Measurements from ENCODE around the gene MT1E.
A peak's percentile ranks its signal among the peaks of the same experiment; 100 is the strongest.

Gene MT1E

DNA sequence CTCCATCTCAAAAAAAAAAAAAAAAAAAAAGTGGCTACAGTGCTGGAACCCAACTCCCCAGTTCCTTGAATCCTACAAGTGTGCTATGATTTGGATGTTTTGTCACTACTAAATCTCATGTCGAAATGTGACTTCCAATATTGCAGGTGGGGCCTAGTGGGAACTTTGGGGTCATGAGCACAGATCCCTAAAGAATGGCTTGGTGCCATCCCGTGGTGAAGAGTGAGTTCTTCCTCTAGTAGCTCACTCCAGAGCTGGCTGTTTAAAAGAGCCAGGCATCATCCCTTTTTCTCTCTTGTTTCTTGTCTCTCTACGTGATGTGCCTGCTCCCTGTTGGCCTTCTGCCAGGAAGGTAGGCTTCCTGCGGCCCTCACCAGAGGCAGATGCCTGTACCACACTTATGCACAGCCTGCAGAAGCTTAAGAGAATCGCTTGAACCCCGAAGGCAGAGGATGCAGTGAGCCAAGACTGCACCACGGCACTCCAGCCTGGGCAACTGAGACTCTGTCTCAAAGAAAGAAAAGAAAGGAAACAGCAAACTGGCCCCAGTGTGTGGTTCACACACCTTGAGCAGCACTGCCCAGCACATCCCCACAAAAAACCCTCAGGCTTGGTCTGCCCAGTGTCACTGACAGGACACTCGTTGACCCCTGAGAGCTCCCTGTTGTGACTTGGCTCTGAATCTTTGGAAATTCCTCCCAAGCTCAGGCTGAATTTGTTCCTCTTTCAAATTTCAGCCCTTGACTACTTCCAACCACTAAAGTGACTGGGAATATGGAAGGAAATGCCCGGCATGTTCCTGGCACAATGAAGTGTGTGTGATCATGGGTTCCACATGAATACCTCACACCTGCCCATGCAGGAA is 3.1 kb downstream of the MT1E start:
- DNase-seq = no peak

DNA sequence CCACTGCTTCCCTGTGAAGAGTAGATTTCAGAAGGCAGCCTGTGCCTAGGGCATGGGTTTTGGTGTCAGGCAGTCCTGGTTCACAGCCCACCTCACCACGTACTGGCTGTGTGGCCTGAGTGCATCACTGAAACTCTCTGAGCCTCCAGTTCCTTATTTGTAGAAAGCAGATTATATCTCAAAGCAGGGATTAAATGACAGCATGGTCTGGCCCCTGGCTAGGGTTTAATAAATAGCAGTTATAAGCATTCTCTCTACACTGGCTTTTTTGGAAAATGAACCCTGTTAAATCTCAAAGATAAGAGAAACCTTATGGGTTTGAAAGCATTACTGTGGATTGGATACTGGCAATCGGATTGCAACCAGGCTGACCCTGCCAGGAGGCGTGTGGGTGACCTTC is 4.0 kb downstream of the MT1E start:
- DNase-seq = no peak

DNA sequence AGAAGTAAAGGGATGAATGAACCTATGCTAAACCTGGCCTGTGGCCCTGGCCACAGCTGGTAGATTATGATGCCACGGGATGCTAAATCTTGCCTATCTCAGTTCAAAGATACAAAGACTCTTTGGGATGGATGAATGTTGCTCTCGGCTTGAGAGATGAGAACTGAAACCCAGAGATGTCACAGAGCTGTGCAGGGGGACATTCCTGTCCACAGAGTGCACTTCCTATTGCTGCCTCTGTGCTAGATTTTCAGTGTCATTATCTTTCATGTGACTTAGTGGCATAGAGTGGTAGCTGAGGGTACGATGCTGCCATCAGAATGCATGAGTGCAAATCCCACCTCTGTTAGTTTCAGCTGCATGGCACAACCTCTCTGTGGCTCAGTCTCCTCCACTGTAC is 4.6 kb downstream of the MT1E start:
- DNase-seq = no peak

DNA sequence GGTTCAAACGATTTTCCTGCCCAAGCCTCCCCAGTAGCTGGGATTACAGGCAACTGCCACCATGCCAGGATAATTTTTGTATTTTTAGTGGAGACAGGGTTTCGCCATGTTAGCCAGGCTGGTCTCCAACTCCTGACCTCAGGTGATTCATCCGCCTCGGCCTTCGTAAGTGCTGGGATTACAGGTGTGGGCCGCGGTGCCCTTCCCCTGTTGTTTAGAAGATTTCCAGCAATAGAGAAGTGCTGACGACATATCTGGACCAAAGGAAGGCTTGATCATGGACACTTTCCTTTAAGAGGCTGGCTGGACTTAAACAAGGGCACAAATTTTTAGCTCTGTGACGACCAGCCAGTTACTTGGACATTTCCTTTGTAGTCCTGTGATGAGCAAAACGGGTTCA is 5.6 kb downstream of the MT1E start:
- DNase-seq = no peak

DNA sequence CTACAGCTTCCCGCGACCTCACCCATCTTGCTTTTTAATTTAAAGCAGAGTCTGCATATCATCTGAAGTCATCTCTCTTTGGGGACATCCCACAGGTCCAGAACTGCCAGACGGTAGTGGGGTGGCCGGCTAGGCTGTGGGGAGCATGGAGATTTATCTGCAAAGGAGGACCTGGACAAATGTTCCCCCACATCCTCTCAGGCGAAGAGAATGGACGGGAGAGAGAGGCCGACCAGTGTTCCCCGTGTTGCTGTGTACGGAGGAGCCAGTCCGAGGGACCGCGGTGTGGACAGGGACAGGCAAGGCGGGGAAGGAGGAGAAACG is 6.2 kb downstream of the MT1E start:
- DNase-seq = no peak

DNA sequence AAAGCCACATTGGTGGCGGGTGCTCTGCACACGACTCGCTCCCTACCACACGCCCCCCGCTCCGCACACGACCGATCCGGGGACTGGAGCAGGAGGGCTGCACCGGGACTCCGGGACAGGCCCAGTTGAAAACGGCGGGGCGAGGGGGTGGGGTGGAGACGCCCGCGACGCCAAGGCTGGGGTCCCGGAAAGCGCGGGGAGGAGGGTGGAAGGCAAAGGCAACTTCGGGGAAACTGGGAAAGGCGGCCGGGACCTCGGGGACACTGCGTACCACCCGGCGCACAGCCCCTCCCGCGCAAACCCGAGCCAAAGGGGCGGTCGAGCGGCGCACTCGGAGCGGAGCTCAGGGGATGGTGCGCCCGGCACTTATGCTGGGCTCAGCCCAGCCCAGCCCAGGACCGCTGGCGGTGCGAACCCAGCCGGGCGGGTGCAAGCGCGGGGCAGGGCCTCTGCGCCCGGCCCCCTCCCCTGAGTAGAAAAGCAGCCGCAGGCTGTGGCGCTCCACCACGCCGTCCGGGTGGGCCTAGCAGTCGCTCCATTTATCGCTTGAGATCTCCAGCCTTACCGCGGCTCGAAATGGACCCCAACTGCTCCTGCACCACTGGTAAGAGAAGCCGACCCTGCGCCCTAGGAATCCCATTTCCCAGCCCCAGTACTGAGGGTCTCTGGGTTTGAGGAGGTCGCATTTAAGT is 6.7 kb downstream of the MT1E start, which contains the start of gene MT1M:
Gene MT1M, plus strand, starts transcription at position 504 of the 692 bp plus-strand sequence. Its CDS starts 73 bp downstream, at position 577.
- DNase-seq = no peak

DNA sequence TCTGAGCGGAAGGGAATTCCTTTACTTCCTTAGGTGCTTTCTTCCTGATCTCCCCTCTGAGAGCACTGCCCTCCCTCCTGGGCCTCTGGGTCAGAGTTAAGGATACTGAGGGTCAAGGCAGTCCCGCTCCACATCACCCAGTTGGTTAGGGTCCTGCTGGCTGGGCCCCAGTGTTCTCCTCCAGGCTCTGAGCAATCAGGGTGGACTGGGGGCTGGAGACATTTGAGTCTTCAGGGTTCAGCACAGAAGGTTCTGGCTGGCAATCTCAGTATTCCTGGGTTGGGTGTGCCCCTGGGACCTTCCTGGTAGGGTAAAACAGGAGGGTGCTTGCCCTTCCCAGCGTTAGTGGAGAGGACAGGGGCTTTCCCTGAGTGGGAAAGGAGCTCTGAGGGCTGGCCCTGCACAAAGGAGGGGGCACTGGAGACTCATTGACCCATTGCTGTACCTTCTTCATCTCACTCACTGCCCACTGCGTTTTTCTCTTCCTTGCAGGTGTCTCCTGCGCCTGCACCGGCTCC is 7.3 kb downstream of the MT1E start:
- no peak for DNase-seq

DNA sequence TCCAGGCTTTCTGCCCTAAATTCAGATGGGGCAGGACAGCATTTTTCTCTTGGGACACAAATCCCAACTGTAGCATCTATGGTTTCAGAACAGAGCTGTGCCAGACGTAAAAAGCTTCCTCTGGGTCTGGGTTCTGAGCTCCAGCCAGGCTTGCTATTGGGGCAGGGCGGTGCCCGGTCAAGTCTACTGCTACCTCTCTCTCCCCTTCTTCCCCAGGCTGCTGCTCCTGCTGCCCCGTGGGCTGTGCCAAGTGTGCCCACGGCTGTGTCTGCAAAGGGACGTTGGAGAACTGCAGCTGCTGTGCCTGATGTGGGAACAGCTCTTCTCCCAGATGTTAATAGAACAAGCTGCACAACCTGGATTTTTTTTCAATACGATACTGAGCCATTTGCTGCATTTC is 8.0 kb downstream of the MT1E start:
- DNase-seq = no peak

DNA sequence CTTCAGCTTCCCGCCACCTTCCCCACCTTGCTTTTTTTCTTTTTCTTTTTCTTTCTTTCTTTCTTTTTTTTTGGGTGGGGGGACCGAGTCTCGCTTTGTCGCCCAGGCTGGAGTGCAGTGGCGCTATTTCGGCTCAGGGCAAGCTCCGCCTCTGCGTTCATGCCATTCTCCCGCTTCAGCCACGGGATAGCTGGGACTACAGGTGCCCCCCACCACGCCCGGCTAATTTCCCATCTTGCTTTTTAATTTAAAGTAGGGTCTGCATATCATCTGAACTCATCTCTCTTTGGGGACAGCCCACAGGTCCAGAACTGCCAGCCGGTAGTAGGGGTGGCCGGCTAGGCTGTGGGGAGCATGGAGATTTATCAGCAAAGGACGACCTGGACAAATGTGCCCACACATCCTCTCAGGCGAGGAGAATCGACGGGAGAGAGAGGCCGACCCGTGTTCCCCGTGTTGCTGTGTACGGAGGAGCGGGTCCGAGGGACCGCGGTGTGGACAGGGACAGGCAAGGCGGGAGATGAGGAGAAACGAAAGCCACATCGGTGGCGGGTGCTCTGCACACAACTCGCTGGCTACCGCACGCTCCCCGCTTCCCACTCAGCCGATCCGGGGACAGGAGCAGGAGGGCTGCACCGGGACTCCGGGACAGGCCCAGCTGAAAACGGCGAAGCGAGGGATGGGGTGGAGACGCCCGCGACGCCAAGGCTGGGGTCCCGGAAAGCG is 9.3 kb downstream of the MT1E start:
- no peak for DNase-seq

DNA sequence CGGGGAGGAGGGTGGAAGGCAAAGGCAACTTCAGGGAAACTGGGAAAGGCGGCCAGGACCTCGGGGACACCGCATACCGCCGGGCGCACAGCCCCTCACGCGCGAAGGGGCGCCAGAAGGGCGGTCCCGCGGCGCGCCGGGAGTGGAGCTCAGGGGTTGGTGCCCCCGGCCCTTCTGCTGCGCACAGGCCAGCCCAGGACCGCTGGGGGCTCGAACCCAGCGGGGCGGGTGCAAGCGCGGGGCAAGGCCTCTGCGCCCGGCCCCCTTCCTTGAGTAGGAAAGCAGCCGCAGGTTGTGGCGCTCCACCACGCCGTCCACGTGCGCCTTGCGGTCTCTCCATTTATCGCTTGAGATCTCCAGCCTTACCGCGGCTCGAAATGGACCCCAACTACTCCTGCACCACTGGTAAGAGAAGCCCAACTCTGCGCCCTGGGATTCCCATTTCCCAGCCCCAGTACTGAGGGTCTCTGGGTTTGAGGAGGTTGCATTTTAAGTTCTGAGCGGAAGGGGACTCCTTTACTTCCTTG is 9.9 kb downstream of the MT1E start:
- DNase-seq = no peak

DNA sequence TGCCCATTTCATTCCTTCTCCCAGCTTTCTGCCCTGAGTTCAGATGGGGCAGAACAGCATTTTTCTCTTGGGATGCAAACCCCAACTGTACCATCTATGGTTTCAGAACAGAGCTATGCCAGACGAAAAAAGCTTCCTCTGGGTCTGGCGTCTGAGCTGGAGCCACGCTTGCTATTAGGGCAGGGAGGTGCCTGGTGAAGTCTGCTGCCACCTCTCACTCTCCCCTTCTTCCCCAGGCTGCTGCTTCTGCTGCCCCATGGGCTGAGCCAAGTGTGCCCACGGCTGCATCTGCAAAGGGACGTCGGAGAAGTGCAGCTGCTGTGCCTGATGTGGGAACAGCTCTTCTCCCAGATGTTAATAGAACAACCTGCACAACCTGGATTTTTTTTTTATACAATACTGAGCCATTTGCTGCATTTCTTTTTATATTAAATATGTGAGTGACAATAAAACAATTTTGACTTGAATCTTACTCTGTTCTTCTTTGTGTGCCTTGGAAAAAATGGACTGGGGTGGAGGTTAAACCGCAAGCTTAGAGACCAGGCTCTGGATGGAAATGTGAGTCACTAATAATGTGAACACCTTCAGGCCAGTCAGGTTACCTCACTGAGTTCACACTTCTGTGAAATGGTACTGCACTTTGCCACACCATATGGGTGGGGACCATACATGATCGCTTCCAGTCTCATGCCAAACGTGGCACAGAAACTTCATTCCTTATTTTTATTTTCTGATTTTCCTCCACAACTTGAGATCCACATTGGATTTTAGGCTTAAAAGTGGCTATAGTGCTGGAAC is 11.2 kb downstream of the MT1E start:
- no peak for DNase-seq

DNA sequence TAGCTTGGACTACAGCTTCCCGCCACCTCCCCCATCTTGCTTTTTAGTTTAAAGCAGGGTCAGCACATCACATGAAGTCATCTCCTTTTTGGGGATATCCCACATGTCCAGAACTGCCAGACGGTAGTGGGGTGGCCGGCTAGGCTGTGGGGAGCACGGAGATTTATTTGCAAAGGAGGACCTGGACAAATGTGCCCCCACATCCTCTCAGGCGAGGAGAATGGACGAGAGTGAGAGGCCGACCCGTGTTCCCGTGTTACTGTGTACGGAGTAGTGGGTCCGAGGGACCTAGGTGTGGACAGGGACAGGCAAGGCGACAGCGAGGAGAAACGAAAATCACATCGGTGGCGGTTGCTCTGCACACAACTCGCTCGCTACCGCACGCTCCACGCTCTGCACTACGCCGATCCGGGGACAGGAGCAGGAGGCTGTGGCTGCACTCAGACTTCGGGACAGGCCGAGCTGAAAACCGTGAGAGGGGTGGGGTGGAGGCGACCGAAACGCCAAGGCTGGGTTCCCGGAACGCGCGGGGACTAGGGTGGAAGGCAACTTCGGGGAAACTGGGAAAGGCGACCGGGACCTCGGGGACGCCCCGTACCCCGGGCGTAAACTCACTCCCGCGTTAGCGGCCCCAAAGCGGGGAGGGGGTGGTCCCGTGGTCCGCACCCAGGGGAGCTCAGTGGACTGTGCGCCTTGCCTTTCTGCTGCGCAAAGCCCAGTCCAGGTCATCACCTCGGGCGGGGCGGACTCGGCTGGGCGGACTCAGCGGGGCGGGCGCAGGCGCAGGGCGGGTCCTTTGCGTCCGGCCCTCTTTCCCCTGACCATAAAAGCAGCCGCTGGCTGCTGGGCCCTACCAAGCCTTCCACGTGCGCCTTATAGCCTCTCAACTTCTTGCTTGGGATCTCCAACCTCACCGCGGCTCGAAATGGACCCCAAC is 12.5 kb downstream of the MT1E start, which contains the start of gene MT1A:
Gene MT1A, plus strand, starts transcription at position 853 of the 937 bp plus-strand sequence. Its CDS starts 73 bp downstream, at position 926.
- no peak for DNase-seq

DNA sequence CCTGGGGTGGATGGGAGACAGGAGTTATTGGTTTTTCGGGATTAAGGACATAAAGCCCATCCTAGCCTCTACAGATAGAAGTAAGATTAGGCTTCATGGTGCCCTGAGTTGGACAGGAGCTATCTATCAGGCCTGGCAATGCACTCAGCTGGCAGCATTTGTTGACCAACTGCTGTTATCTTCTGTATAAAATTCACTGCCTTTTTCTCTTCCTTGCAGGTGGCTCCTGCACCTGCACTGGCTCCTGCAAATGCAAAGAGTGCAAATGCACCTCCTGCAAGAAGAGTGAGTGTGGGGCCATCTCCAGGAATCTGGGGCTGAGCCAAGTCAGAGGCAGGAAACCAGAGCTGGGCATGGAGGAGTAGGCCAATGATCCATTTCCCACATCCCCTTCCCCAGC is 13.5 kb downstream of the MT1E start:
- DNase-seq = no peak

DNA sequence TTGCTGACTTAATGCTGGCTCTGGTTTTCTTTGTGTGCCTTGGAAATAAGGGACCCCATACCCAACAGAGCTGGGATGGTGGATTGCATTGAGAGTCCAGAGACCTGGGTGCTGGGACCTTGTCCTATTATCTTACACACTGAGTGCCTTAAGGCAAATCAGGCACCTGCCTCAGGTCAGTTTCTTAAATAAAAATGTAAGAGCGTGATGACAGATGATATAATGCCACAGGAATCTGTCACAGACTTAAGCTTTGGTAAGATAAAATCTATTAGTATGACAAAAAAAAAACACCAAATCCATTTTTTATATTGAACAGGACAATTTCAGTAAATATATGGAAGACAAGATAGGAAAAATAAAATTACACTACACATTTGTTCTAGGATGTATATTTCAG is 14.5 kb downstream of the MT1E start:
- no peak for DNase-seq

DNA sequence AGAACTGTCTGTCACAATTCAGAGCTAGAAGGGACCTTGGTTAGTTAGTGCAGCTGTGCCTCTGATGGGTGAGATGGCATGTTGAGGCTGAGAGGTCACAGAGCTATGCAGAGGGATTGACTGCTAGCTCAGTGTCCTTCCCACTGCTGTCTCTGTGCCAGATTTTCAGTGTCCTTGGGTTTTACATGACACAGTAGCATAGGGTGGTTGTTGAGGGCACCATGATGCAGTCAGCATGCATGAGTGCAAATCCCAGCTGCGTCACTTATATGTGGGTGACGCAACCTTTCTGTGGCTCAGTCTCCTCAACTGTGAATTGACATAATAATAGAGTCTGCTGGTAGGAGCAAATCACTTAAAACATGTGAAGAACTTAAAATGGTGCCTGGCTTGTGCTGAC is 15.6 kb downstream of the MT1E start:
- DNase-seq = no peak

DNA sequence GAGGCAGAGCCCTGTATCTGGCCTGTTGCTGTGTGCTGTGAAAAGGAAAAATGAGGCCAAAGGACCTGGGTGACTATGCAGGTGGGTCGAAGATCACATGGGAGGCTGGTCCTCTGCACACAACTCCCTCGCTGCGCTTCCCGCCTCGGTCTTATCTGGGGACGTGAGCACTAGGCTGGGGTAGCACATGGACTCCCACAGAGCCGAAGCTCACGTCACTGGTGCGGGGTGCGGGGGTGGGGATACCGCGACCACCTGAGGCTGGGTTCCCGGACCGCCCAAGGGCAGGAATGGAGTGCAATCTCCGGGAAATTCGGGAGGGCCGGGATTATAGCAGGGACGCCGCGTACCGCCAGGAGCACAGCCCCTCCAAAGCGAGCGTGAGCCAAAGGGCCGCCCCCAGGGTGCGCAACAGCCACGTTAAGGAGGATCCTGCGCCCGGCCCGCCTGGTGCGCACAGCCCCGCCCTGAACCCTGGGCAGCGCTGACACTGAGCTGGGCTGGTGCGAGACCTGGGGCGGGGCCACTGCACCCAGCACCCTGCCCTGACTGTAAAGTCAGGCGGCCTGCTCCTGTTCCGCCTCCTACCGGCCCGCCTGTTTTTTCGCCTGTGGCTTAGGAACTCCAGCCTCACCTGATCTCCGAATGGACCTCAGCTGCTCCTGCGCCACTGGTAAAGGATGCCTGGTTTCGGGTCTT is 17.6 kb downstream of the MT1E start:
- peak; percentile 54 for DNase-seq

DNA sequence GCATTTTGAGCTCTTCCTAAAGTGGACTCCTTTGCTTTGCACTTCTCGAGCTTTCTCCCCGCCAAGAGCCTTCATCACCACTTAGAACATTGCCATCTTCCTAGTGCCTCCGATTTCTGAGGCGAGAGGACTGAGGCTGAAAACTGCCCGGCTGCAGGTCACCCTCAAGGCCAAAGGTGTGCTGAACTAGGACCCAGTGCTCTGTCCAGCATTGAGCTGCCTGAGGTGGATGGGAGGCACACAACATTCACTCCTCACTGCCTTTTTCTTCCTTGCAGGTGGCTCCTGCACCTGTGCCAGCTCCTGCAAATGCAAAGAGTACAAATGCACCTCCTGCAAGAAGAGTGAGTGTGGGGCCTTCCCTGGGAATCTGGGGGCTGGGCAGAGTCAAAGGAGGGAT is 18.3 kb downstream of the MT1E start:
- DNase-seq = no peak

DNA sequence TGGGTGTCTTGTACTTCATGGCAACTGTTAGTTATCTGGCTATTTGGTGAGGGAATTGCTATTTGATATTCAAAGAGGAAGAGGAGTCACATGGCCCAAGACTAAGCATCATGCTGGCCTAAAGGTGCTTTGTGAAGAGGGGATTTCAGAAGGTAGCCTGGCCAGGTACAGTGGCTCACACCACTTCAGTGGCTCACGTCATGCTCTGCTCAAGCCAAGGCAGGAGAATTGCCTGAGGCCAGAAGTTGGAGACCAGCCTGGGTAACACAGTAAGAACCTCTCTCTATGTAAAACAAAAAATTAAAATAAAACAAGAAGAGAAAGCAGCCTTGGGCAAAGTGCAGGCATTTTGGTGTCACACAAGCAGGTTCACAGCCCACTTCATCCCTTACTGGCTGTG is 19.7 kb downstream of the MT1E start:
- DNase-seq = no peak

DNA sequence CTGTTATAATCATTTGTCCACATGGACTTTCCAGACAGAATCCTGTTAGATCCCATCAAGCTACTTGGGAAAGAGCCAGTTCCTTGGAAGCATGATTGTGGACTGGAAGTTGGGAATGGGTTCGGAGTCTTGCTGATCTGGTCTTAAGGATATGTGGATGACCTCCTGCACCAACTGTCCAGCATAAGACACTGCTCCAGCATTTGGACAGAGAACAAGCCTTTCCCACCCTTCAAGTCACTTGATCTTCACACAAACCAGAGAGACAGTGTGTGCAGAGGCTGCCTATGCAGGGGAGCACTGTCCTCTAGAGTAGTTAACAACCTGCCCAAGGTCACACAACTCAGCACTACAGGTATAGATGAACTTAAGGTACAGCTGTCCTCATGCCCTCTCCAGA is 20.3 kb downstream of the MT1E start:
- no peak for DNase-seq

DNA sequence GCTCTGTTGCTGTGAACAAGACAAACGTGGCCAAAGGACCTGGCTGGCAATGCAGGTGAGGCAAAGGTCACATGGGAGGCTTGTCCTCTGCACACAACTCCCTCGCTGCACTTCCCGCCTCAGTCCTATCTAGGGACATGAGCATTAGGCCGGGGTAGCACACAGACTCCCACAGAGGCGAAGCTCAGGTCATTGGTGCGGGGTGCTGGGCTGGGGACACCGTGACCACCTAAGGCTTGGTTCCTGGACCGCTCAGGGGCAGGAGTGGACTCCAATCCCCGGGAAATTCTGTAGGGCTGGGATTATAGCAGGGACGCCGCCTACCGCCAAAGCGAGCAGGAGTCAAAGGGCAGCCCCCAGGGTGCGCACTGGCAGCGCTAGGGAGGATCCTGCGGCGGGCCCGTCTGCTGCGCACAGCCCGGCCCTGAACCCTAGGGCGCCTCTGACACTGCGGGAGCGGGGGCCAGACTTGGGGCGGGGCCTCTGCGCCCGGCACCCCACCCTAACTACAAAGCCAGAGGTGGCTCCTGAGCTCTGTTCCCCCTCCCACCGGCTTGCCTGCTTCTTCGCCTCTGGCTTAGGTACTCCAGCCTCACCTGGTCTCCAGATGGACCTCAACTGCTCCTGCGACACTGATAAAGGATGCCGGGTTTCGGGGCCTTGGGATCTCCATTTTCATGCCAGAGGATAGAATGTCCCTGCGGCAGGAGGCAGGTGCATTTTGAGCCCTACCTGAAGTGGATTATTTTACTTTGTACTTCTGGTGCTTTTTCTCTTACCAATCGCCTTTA is 22.3 kb downstream of the MT1E start:
- no peak for DNase-seq

Measured in effector CD8-positive, alpha-beta T cell (primary cell).